C4-2B (cell line): ENCODE results near the gene ART1.

Experiments
- ZFX ChIP-seq: fragments of 450-650 bp; IDR thresholded peaks from 2 replicates; pipeline ENCODE4 v1.6.1; 2017
- TF ChIP-seq, protein P1 (sequence below): fragments of 450-650 bp; conservative IDR thresholded peaks from 2 replicates; pipeline ENCODE4 v1.5.1; 2017; ENCODE audit warnings: mild to moderate bottlenecking

DNA sequence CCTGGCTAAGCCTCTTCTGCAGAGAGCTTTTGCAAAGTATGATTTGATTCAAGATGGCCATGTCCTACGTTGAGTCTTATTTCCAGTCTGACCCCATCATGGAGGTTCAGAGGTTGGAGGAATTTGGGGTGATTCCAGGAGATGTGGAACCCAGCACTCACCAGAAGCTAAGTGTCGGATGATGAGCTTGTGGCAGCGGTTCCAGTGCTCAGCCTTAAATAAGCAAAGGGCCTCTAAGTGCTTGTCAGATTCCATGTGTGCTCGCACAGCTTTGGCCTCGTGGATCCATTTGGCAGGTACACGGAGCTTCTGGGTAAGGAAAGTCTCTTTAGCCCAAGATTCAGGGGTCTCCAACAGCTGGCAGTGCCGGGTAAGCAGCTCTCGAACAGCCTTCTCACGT lies 38.1 kb downstream of the ART1 start:
- TF ChIP-seq, protein P1, sequence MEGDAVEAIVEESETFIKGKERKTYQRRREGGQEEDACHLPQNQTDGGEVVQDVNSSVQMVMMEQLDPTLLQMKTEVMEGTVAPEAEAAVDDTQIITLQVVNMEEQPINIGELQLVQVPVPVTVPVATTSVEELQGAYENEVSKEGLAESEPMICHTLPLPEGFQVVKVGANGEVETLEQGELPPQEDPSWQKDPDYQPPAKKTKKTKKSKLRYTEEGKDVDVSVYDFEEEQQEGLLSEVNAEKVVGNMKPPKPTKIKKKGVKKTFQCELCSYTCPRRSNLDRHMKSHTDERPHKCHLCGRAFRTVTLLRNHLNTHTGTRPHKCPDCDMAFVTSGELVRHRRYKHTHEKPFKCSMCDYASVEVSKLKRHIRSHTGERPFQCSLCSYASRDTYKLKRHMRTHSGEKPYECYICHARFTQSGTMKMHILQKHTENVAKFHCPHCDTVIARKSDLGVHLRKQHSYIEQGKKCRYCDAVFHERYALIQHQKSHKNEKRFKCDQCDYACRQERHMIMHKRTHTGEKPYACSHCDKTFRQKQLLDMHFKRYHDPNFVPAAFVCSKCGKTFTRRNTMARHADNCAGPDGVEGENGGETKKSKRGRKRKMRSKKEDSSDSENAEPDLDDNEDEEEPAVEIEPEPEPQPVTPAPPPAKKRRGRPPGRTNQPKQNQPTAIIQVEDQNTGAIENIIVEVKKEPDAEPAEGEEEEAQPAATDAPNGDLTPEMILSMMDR = no peak
- no peak for TF ChIP-seq ZFX
